ENCODE measurements around the gene CLEC4E.

GRCh38 chr12:8556531-8557097, 15.9 kb upstream of the CLEC4E start:
- TF ChIP-seq CTCF (IDR thresholded peaks at IDR 0.05): no peak
- no peak for TF ChIP-seq EP300 (IDR thresholded peaks at IDR 0.05)
- TF ChIP-seq POLR2AphosphoS5 (IDR thresholded peaks at IDR 0.05): no peak

Measured in sigmoid colon (tissue), 4 donors.